Osteoblast (primary cell): Measurements from ENCODE around the gene AP4M1. TPM values are rescaled to one million over a fixed set of nuclear protein-coding genes. Genes with fewer than 3 reads are reported as not detected.

Experiments used
- DNase-seq: peaks from one replicate; pipeline ENCODE4 v3.0.0; 2011; ENCODE audit warnings: low spot score, mixed read lengths; ENCODE audit not compliant: insufficient read length; ENCODE audit errors: missing footprints
- H2AFZ ChIP-seq: 2 replicates; pipeline ENCODE4 v1.6.0; 2011; ENCODE audit warnings: mild to moderate bottlenecking, low read length
- H3K27ac ChIP-seq: 2 replicates; pipeline ENCODE4 v1.5.1; 2011; ENCODE audit warnings: mild to moderate bottlenecking, low read depth, low read length, moderate library complexity
- H3K27me3 ChIP-seq: 2 replicates; pipeline ENCODE4 v1.6.0; 2012; ENCODE audit warnings: mild to moderate bottlenecking, control low read depth, inconsistent platforms, low read length, moderate library complexity; ENCODE audit not compliant: insufficient read depth
- H3K36me3 ChIP-seq: 2 replicates; pipeline ENCODE4 v1.5.1; 2011; ENCODE audit warnings: mild to moderate bottlenecking, low read length, control low read depth, moderate library complexity; ENCODE audit not compliant: insufficient read depth
- H3K4me1 ChIP-seq: 2 replicates; pipeline ENCODE4 v1.5.1; 2011; ENCODE audit warnings: mild to moderate bottlenecking, low read length, control low read depth, moderate library complexity; ENCODE audit not compliant: insufficient read depth
- H3K4me2 ChIP-seq: 2 replicates; pipeline ENCODE4 v1.6.0; 2011; ENCODE audit warnings: mild to moderate bottlenecking, low read length; ENCODE audit not compliant: insufficient read depth
- H3K4me3 ChIP-seq: fragments of 200-600 bp; sonication (generic); 3 replicates; pipeline ENCODE4 v1.5.1; 2012; ENCODE audit warnings: mild to moderate bottlenecking, low read length, inconsistent platforms; ENCODE audit not compliant: insufficient read depth
- H3K79me2 ChIP-seq: 2 replicates; pipeline ENCODE4 v1.6.0; 2012; ENCODE audit warnings: mild to moderate bottlenecking, low read length, control low read depth, inconsistent platforms; ENCODE audit not compliant: insufficient read depth
- H3K9me3 ChIP-seq: 2 replicates; pipeline ENCODE4 v1.5.1; 2011; ENCODE audit warnings: low read depth, low read length, control low read depth
- H4K20me1 ChIP-seq: 2 replicates; pipeline ENCODE4 v1.6.0; 2012; ENCODE audit warnings: mild to moderate bottlenecking, low read length, control low read depth; ENCODE audit not compliant: insufficient read depth
- CTCF ChIP-seq: IDR thresholded peaks from 2 replicates; pipeline ENCODE4 v1.5.1; 2011; ENCODE audit warnings: mild to moderate bottlenecking, low read depth, low read length, moderate library complexity; ENCODE audit errors: extremely low read depth
- total RNA-seq: library from RNA; depleted of rRNA; stranded (reverse); fragments of >200 nt; gene quantifications from 2 replicates; pipeline ENCODE4 v1.2.3, GENCODE V29; 2012

Gene AP4M1
- total RNA-seq, 1 donor: 19.5 TPM

- Histone ChIP-seq H3K27ac (peak overlapping the region; percentile 92), H3K79me2 (peaks cover 26% of the 10 kb centered on the region), H3K9me3 (no peaks in the 10 kb centered on the region), H4K20me1 (no peaks in the 10 kb centered on the region), H3K4me1 (peaks cover 18% of the 10 kb centered on the region), H3K27me3 (no peaks in the 10 kb centered on the region), H2AFZ (peak overlapping the region; percentile 94), H3K4me2 (peak overlapping the region; percentile 95), H3K36me3 (peaks cover 13% of the 10 kb centered on the region), H3K4me3 (peak overlapping the region; percentile 78)
- DNase-seq: peak; percentile 96
- TF ChIP-seq CTCF: no peak
Observed at GRCh38 chr7:100119970-100120732, 18.7 kb downstream of the AP4M1 start.

DNA sequence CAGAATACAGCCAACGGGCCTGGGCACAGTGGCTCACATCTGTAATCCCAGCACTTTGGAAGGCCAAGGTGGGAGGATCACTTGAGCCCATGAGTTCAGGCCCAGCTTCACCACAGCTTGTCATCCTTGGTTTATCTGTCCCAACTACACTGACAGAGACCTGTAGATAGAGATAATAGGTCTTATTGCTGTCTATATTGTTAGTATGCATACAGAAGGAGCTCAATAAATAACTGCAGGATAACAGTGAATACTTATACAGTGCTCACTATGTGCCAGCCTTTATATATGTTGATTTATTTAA, 19.2 kb downstream of the AP4M1 start:
- Histone ChIP-seq H3K4me1 (peaks cover 18% of the 10 kb centered on the region), H3K79me2 (peaks cover 26% of the 10 kb centered on the region), H3K9me3 (no peaks in the 10 kb centered on the region), H3K27ac (peak overlapping the region; percentile 92), H2AFZ (peak overlapping the region; percentile 94), H4K20me1 (no peaks in the 10 kb centered on the region), H3K4me3 (peak overlapping the region; percentile 78), H3K4me2 (peak overlapping the region; percentile 95), H3K36me3 (peaks cover 14% of the 10 kb centered on the region), H3K27me3 (no peaks in the 10 kb centered on the region)
- DNase-seq: no peak
- no peak for TF ChIP-seq CTCF

DNA sequence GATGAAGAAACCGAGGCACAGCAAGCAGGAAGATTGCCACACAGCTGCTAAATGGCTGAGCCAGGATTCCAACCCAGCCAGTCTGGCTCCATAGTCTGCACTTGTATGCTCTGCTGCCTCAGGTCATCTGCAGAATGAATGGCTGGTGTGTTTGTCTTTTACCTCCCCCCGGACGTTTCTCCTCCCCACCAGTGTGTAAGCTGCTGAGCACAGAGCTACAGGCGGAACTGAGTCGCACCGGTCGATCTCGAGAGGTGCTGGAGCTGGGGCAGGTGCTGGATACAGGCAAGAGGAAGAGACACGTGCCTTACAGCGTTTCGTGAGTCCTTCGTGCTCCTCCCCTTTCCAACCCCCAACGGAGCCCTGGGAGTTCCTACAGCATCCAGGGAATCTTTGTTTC, 20.6 kb downstream of the AP4M1 start:
- Histone ChIP-seq H2AFZ (no peak overlapping the region), H3K4me1 (peaks cover 18% of the 10 kb centered on the region), H3K4me3 (no peak overlapping the region), H3K27me3 (no peaks in the 10 kb centered on the region), H3K9me3 (no peaks in the 10 kb centered on the region), H3K27ac (no peak overlapping the region), H3K4me2 (no peak overlapping the region), H3K79me2 (peaks cover 26% of the 10 kb centered on the region), H3K36me3 (peaks cover 14% of the 10 kb centered on the region), H4K20me1 (no peaks in the 10 kb centered on the region)
- TF ChIP-seq CTCF: no peak
- DNase-seq: no peak

DNA sequence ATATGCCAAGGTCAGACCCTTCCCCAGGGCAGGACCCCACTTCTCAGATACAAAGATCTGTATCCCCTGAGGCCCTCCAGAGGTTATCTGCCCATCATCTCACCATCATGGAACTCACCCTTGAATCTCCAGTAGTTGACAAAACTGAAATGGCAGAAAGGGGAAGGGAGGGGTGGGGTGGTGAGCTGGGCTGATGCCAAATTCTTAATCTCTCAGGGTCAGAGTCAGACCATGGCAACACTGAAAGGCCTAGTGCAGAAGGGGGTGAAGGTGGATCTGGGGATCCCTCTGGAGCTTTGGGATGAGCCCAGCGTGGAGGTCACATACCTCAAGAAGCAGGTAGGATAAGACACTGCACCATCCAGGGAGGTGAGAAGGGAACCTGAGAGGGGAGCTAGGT, 21.1 kb downstream of the AP4M1 start:
- no peak for TF ChIP-seq CTCF
- H3K27ac ChIP-seq: no peak overlapping the region
- DNase-seq: no peak
- H3K9me3 ChIP-seq: no peaks in the 10 kb centered on the region
- H3K27me3 ChIP-seq: no peaks in the 10 kb centered on the region
- no peak overlapping the region for H3K4me2 ChIP-seq
- no peak overlapping the region for H3K4me3 ChIP-seq
- H3K79me2 ChIP-seq: peaks cover 26% of the 10 kb centered on the region
- peaks cover 18% of the 10 kb centered on the region for H3K4me1 ChIP-seq
- H2AFZ ChIP-seq: no peak overlapping the region
- H4K20me1 ChIP-seq: no peaks in the 10 kb centered on the region
- peaks cover 14% of the 10 kb centered on the region for H3K36me3 ChIP-seq
